Stimulated activated memory B cell treated with anti-CD40 and anti-IgM and Interleukin-4, amounts not matched to agents 10 μg/mL and 1 μg/mL and 100 μg/mL, for 72 hours (primary cell): Measurements from ENCODE around the gene TEKT1.

ENCODE experiments used
- ATAC-seq: fragments of 150-1000 bp; cut with Tn5 transposase; 2 replicates; pipeline ENCODE4 v1.10.0; 2021
- H3K27ac Mint-ChIP-seq: one replicate; pipeline ENCODE4 v1.8.0; 2022; ENCODE audit warnings: mild to moderate bottlenecking, mixed read lengths
- H3K27me3 Mint-ChIP-seq: one replicate; pipeline ENCODE4 v1.8.0; 2022; ENCODE audit warnings: mixed read lengths
- H3K36me3 Mint-ChIP-seq: one replicate; pipeline ENCODE4 v1.8.0; 2022; ENCODE audit warnings: mixed read lengths
- H3K4me1 Mint-ChIP-seq: one replicate; pipeline ENCODE4 v1.8.0; 2022; ENCODE audit warnings: mixed read lengths
- H3K4me3 Mint-ChIP-seq: one replicate; pipeline ENCODE4 v1.8.0; 2022; ENCODE audit warnings: mild to moderate bottlenecking, moderate library complexity, mixed read lengths
- H3K9me3 Mint-ChIP-seq: one replicate; pipeline ENCODE4 v1.8.0; 2022; ENCODE audit warnings: mixed read lengths

Gene TEKT1

DNA sequence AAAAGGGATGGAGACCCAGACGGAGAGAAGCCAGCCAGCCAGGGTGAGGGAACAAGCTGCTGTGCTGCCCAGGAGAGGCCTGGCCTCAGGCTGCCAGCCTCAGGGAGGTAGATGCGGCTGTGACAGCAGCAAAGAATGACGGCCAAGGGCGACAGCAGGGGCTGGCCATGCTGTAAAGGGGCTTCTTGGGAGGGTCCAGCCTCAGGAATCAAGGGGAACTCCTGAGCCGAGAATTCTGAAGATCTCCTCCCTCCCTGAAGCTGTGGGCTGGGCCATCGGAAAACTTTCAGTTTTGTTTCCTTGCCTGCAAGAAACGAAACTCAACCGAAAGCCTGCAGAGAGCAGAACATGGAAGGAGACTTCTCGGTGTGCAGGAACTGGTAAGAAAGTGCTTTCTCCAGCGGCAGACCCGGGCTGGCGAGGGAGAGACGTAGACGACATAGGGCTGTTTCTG, 75.8 kb downstream of the TEKT1 start, which contains the start of gene XAF1:
TSS of gene XAF1 (plus strand) at position 316 of the 454 bp plus-strand sequence. CDS start at position 349, 33 bp downstream.
- H3K4me1 Mint-ChIP-seq: peaks cover 39% of the 10 kb centered on the region
- peaks cover 18% of the 10 kb centered on the region for H3K36me3 Mint-ChIP-seq
- peak within 1 kb of the TSS; percentile 90 for H3K4me3 Mint-ChIP-seq
- peak; percentile 79 for ATAC-seq
- H3K27ac Mint-ChIP-seq: peak within 1 kb of the TSS; percentile 93
- H3K27me3 Mint-ChIP-seq: no peaks in the 10 kb centered on the region
- H3K9me3 Mint-ChIP-seq: no peaks in the 10 kb centered on the region

GRCh38 chr17:6755281-6755680, 76.2 kb downstream of the TEKT1 start:
- peaks cover 14% of the 10 kb centered on the region for H3K36me3 Mint-ChIP-seq
- no peak for ATAC-seq
- H3K27me3 Mint-ChIP-seq: no peaks in the 10 kb centered on the region
- H3K4me3 Mint-ChIP-seq: peak overlapping the region; percentile 90
- peaks cover 39% of the 10 kb centered on the region for H3K4me1 Mint-ChIP-seq
- H3K9me3 Mint-ChIP-seq: no peaks in the 10 kb centered on the region
- peak overlapping the region; percentile 93 for H3K27ac Mint-ChIP-seq

DNA sequence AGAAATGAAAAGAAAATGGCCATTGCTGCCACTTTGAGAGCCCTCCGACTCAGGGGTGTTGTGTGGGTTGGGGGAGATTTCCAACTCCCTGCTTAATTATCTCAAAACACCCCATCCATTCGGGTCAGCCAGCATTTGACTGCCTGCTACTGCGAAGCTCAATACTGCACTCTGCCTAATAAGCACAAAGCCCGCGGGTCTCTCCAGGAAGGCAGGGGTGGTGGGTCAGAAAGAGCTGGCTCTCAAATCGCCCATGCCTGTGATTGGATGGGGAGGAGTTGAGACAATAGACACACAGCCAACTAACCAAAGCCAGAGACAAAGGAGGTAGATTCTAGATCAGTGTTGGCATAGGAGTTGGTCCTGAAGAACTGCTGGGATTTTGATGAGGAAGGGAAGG, 78.0 kb downstream of the TEKT1 start:
- no peak overlapping the region for H3K4me3 Mint-ChIP-seq
- no peak overlapping the region for H3K27ac Mint-ChIP-seq
- H3K9me3 Mint-ChIP-seq: no peaks in the 10 kb centered on the region
- H3K36me3 Mint-ChIP-seq: peaks cover 8% of the 10 kb centered on the region
- peak; percentile 10 for ATAC-seq
- no peaks in the 10 kb centered on the region for H3K27me3 Mint-ChIP-seq
- H3K4me1 Mint-ChIP-seq: peaks cover 37% of the 10 kb centered on the region

- no peak for ATAC-seq
- Mint-ChIP-seq H3K27ac (peak overlapping the region; percentile 6), H3K9me3 (no peaks in the 10 kb centered on the region), H3K4me1 (peaks cover 31% of the 10 kb centered on the region), H3K4me3 (no peak overlapping the region), H3K27me3 (no peaks in the 10 kb centered on the region), H3K36me3 (peaks cover 3% of the 10 kb centered on the region)
These were observed 78.5 kb downstream of the TEKT1 start for GRCh38 chr17:6753006-6753445.

- peak overlapping the region; percentile 6 for H3K27ac Mint-ChIP-seq
- peaks cover 24% of the 10 kb centered on the region for H3K4me1 Mint-ChIP-seq
- H3K36me3 Mint-ChIP-seq: no peaks in the 10 kb centered on the region
- ATAC-seq: no peak
- H3K27me3 Mint-ChIP-seq: no peaks in the 10 kb centered on the region
- H3K9me3 Mint-ChIP-seq: no peaks in the 10 kb centered on the region
- H3K4me3 Mint-ChIP-seq: no peak overlapping the region
These were observed 79.2 kb downstream of the TEKT1 start for GRCh38 chr17:6752068-6752909.

DNA sequence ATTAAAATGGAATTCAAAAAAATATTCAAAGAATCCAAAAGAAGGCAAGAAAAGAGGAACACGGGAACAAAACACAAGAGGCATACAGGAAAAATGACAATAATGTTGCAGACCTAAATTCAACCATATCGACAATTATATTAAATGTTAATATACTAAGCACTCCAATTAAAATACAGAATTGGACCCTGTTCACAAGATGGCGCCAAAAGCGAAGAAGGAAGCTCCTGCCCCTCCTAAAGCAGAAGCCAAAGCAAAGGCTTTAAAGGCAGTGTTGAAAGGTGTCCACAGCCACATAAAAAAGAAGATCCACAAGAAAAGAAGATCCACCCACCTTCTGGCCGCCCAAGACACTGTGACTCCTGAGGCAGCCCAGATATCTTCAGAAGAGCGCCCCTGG, 82.0 kb downstream of the TEKT1 start:
- H3K27ac Mint-ChIP-seq: no peak overlapping the region
- ATAC-seq: no peak
- H3K9me3 Mint-ChIP-seq: no peaks in the 10 kb centered on the region
- peaks cover 9% of the 10 kb centered on the region for H3K27me3 Mint-ChIP-seq
- no peaks in the 10 kb centered on the region for H3K36me3 Mint-ChIP-seq
- no peak overlapping the region for H3K4me3 Mint-ChIP-seq
- H3K4me1 Mint-ChIP-seq: no peaks in the 10 kb centered on the region

- Mint-ChIP-seq H3K4me1 (no peaks in the 10 kb centered on the region), H3K27ac (no peak overlapping the region), H3K27me3 (peaks cover 18% of the 10 kb centered on the region), H3K4me3 (no peak overlapping the region), H3K36me3 (no peaks in the 10 kb centered on the region), H3K9me3 (no peaks in the 10 kb centered on the region)
- ATAC-seq: no peak
These were observed 82.9 kb downstream of the TEKT1 start for GRCh38 chr17:6748617-6749016.
